GM18517 (cell line): ENCODE data around the gene ACADL.

ENCODE experiments used
- ATAC-seq: cut with Tn5 transposase; IDR thresholded peaks from one replicate; pipeline ENCODE4 v1.9.1; 2021; ENCODE audit warnings: mild to moderate bottlenecking, moderate library complexity; ENCODE audit not compliant: unreplicated experiment

Gene ACADL

DNA sequence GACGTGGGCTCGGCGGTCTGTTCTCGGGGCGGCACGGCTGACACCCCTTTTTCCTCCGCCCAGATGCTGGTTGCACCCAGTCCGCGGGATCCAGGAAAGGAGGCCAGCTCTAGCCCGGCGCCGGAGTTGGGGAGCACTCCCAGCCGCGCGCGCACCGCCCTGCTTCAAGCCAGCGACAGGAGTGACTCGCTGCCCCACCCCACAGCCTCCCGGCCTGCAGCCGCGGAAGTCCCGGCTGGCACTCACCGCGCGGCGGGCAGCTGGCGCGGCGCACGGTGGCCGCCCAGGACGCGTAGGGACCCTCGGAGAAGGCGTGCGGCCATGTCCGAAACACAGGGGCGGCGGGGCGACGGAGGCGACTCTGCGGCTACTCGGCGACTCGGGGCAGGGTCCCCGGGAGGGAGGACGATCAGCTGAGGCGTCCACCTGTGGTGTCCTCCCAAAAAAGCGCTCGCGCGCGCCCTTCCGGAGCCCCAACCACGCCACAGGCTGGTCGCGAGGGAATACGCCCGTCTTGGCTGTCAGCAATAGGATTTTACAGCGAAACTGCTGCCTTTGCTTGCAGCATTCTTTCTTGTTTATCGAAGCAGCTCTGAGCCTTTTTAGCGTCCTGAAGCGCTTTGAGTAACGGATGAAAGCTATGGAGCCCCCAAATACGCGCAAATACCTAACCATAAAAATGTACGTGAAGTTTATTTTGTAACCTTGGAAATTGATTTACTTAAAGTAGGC lies at the start of gene ACADL:
Gene ACADL, minus strand, starts transcription at position 507 of the 732 bp plus-strand sequence. Its CDS starts 184 bp downstream, at position 323.
- ATAC-seq: no peak

DNA sequence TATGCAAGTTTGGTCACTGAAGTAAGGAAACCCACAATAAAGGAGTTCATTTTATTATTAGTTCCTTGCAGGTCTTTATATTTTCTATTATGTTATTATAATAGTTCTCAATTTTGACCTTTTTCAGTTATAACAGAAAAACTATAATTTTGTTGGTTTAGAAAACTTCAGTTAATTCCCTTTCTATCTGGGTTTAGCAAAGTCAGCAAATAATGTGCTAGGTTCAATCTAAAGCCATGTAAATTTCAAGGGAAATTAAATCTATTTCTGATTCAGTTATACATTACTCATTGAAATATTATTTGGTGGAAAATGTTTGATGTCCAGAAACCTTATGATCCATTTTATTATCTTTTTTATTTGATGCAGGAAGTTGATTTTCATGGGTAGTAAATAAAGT lies 46.1 kb upstream of the ACADL start:
- no peak for ATAC-seq

DNA sequence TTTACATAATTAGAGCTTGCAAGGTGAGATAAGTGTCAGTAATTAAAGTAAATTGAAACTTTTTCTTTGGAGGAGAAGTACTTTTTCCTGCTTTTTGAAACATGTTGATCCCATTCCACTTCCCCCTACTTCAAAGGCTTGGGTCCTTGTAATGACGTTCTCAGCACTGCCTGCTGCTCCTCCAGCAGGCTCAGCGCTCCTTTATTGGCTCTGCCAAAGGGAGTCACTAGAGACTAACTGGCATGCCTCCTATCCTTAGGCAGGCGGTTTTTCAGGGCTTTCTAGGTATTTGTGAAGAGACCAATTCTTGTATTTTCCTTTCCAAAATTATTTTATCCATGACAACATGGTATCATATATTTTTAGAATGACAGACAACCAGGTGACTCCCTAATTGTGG lies 43.9 kb upstream of the ACADL start:
- ATAC-seq: no peak

DNA sequence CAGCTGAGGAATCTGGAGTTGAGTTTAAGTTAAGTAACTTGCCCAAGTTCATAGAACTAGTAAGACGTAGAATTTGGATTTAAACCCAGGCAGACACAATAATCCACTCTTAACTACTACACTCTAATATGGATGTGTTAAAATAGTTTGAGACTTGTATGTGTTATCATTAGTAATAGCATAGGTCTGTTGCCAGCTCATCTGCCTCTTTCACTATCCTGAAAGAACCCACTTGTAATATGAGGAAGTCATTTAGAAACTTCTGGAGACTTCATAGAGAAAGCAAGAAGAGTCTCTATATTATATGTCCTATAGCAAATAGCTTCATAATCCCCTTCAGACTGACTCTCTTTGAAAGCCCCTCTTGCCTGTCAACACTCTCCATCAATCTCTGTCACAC lies 43.0 kb upstream of the ACADL start:
- no peak for ATAC-seq

DNA sequence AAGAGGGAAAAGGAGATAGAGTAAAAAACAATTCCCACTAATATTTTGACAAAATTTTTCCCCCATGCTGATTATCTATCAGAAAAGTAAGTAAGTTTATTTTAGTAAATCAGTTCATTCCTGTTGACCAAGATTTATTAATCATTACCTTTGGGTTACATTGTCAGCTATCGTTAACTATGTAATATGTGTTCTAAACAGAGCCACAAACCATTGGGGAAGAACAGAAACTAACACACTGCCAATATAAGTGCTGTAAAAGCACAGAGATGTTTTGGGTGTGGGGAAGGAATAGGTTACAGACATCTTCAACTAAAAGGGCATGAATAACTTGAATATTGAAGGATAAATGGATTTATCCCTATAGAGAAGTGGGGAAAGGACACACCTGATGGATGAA lies 42.5 kb upstream of the ACADL start:
- no peak for ATAC-seq

DNA sequence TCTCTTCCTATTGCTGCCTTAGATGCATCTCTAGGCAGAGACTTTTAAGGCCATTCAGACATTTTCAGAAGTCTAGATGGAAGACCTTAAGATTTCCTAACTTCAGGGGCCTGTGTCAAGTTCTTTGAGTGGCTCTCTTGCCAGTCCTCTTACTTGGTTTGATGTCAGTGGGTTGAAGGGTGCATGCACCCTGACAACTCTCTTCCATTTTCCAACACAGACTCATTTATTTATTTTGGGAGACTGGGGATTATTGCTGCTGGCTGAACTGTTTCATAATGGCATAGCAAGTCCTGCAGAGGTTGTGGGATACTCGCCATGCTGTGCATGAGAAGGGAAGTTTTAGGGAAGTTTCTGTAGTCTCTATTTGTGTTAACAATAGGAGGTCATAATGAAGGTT lies 39.0 kb upstream of the ACADL start:
- ATAC-seq: no peak

DNA sequence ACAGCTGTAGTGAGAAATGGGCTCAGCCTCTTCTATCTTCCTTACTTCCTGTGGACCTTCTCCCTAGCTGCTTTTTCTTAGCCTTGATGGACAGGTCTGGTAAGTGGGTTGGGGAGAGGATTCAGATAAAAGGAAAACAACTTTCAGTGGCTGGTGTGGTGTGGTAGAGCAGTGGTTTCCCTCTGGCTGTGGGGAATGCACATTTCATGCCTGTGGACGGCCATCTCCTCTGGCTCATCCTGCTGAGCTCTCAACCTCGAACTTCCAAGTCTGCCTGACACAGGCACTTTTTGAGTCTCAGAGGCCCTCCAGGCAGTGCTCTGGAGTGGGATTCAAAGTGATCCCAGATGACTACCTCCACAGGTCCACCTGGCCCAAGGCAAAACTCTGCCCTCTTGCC lies 38.6 kb upstream of the ACADL start:
- no peak for ATAC-seq

DNA sequence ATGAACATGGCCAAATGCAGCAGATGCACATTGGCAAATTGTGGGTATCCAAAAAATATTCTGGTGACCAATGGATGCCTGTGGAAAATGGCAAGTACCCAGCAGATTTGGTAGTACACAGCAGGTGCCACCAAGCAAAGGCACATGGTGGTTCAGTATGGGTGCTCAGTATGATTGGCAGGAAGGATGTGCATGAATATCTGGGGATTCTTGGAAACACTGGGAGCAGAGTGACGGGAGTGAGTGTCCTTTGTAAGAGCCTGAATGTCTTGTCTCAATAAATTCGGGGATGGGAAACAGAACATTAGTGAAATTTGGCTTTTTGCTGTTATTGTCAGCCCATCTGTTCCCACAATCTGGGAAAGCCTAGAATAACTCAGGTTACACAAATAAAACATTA lies 36.8 kb upstream of the ACADL start:
- ATAC-seq: no peak

DNA sequence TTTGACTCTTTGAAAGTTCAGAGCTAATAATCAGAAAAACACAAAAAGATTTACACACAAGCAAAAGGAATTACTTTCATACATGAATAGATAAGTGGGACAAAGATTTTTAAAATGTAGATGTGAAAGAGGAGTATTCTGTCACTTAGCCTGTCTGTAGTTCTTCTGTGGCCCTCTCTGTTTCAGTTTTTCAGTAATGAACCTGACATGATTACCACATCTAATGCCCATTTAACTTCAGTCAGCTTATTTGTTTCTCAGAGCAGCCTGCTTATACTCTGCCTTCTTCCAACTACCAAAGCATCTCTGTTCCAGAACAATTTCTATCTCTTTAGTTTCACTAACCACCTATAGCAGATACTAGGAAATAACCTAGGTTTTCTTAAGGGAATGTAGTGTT lies 34.4 kb upstream of the ACADL start:
- ATAC-seq: no peak

DNA sequence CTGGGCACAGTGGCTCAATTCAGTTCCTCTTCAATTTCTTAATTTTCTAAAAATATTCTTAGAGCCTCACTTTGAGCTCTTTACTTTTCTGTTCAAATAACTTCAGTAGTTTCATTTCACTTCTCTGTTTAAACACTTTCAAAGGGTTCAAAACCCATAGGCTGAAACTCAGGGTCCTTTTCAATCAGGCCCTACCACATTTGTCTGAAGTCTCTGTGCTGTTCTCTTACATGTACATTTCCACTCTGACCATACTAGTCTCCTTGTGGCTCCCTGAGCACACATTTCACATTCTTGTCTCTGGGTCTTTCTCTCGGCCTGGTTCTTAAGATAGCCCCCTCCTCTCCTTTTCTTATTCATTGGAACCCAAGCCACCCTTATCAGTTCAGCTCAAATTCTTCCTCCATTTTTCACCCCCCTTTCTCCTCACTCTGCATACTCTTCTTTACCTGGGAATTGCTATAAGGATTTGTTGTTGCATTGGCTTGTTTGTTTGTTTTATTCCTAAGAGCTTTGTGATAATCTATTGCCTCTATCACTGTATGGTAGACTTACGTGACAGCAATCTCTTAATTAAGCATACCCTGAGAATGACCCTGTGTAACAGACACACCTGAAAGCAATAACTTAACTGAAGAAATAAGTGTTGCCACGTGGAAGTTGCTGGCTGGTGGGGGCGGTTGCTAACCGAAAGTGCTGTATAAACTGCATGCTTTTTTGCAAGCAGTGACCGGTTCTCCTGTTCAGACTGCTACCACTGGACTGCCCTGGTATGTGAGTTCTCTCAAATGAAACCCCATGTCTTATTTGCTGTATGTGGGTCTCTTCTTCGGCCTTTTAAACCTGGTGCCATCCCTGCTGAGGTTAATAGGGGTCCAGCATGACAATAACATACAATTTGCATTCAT lies 27.7 kb upstream of the ACADL start:
- no peak for ATAC-seq

DNA sequence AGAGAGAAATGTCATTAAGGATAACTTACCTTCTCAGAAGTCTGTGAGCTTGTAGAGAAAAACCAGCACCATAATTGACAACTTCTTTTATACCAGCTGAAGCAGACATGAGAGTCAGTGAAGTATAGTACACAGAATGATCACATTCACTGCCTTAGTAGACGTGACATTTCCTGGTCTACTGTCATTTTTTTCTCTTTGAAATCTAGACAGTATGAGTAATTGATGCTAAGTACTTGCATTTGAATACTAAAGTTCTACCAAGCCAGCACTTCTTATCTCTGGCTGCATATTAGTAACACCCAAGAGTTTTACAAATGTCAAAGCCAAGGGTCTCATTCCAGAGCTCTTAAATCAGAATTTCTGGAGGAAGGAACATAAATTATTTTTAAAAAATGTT lies 25.4 kb upstream of the ACADL start:
- ATAC-seq: no peak

DNA sequence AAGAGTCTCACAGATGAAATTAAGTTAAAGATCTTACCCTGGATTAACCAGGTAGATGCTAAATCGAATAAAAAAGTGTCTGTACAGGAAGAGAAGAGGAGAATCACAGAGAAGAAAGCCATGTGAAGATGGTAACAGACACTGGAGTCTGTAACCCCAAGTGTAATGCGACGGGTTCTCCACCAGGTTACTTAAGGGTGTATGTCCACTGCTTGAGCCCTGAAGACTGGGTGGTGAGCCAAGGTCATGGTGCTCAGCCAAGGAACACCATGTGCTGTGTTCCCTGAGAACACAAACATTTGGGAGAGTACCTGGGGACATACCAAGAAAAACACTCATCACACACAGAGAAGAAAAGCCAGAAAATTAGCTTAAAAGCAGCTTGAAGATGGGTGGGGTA lies 8.2 kb upstream of the ACADL start:
- no peak for ATAC-seq

DNA sequence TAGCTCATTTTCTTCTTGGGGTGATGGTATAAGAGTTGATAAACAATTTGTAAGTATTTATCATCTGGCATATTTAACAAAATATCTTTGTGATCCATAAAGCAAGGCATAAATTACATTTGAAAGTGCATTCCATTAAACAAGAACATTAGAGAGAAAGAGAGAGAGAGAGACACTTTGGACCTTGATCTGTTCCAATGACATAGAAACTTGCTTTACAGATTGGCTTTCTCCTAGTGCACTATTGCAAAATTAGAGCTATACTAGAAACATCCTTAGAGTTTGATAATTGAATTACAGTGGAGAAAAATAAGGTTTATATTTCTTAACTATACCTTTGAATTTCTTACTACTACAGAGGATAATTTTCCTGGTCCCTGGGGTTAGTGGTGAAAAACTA lies 5.7 kb upstream of the ACADL start:
- ATAC-seq: no peak

DNA sequence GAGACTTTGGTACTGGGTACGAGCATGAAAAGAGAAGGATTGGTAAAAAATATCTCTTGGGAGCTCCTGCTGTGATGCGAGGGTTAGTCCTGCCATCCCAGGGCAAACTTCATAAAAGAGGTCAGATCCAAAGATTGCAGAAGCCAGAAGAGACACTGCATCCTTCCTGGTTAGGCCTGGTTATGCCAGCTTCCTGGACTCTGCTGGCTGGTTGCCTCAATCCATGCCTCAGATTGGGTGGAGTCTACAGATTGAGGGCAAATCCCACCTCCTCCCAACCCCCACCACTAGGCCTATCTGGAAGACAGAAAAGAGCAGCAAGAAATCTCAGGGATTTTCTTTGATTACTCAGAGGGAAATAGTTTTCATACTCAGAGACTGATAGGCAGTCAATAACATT lies 5.3 kb upstream of the ACADL start:
- no peak for ATAC-seq

DNA sequence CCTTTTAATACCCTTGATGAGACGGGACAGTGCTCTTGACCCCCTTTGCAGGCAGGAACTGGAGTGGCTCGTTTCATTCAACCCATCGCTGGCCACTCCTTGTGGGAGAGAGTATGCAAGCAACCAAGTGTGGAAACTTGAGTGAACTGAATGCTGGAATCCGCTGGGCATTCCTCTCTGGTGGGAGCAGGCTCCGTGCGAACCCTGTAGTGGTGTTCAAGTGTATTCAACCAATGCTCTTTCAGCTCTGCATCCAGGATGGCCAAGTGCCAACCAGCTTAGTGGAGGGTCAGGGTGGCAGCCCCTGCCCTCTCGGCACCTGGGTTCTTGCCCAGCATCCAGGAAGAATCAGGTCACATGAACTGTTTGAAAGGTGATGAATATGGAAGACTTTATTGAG lies 3.3 kb upstream of the ACADL start:
- no peak for ATAC-seq

DNA sequence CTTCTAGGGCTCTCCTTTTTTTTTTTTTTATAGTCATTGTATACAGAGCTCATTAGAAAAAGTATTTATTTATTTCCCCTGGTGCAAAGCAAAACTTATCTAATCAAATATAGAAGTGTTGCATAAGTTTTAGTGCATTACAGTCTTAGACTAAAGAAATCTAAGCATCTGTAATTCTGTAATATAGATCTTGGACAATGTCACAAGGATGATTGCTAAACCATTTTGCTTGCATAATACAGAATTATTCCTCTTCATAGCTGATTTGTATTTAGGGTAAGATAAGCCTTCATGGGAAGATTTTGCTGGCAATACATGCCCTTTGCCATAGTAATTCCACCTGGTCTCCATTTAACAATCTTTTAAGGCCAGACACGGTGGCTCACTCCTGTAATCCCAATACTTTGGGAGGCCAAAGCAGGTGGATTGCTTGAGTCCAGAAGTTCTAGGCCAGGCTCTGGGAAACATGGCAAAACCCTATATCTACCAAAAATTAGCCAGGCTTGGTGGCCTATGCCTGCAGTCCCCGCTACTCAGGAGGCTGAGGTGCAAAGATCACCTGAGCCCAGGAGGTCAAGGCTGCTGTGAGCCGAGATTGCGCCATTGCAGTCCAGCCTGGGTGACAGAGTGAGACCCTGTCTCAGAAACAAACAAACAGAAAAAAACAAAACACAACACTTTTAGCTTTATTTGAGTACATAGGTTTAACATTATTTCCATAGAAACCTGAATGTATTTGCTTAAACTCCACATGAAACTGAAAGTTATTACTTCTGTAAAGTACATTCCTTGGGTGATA lies 2.2 kb upstream of the ACADL start:
- ATAC-seq: no peak

DNA sequence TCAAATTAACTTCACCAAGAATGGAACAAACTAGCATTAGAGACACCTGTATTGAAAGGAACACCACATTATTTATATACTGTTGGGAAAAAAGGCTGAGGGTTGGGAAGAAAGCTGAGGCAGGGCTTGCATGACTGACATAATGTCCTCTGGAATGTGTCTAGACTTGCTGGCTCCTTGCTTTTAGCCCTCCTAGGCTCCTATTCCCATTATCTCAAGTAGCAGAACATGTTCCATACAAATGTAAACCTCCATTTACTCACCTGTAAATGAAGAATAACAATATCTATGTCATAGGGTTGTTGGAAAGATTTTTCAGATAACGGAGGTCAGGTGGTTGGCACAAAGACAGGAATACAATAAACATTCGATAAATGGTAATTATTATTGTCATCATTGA lies 976 bp upstream of the ACADL start:
- no peak for ATAC-seq

DNA sequence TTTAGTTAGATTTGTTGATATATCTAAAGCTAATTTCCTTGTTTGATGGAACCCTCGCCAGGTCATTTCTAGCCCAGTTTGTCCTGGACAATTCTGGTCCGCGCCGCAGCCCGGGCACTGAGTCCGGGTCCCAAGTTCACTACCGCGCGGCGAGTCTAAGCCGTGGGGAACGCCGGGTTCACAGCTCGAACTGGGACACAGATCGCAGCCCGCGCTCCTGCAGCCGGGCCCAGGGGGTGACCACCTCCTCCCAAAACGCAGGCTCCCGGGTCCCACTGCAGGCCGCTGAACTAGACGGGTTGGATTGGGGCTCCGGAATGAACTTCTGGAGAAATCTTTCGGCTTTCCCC lies 681 bp downstream of the ACADL start:
- no peak for ATAC-seq

DNA sequence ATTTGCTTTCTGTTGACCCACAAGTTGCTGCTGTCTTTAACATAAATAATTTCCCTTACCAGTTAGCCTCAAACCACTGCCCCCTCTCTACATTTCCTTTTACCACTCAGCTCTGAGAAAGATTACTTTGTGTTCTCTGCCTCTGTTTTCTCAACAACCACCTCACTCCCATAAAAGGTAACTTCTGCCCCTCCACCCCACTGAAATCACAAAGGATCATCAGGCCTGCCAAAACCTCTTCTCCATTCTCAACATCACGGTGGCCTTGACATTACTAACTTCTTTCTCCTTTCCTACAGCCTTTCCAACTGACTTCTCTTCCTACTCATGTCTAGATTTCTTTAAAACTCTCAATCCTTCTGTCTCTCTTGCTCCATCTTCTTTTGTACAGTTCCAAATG lies 10.1 kb downstream of the ACADL start:
- no peak for ATAC-seq

DNA sequence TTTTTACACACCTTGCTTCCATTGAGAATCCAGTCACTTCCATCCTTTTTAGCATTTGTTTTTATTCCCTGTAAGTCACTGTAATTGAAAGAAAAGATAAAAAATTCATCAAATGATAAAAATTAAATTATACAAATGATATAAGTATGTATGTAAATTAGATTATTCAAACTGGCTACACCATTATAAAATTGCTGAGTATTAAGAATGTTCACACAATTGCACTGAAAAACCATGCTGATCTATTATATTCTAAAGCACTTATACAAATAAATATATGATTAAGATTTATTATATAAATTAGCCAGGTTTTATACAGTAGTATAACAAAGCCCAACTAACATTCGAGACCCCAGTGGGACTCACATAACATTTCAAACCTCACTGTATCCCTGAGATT lies 15.1 kb downstream of the ACADL start:
- ATAC-seq: no peak

DNA sequence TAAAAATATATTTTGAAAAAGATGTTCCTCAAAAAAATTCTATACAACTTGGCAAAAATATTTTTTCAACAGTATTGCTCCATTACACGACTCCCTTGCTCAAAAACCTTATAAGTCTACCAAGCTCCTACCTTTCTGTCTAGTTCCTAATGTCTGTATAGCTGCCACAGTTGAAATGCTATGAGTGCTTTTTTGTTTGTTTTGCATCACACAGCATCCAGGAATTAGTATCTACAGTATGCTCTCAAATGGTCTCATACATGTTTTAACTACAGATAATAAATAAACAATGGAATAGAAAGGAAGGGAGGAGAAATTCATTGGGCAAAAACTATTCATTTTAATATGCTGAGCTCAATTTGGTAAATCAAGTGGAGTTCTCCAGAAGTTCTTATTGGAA lies 17.3 kb downstream of the ACADL start:
- no peak for ATAC-seq

DNA sequence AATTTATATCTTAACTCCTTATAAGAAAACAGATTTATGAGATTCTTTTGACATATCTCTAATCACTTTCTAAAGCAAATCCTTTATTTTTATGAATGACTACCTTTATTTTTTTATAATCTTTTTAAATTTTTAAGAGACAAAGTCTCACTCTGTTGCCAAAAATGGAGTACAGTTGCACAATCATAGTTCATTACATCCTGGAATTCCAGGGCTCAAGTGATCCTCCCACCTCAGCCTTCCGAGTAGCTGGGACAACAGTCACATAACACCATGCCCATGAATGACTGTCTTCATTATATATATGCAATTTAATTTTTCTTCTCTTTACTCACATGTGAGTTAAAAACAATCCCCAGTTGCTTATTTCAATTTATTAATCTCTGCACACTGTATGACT lies 21.7 kb downstream of the ACADL start:
- no peak for ATAC-seq
